A549 (cell line): ENCODE measurements around the gene RARG. TPM values are rescaled to one million over a fixed set of nuclear protein-coding genes. Genes with fewer than 3 reads are reported as not detected.
A peak's percentile ranks its signal among the peaks of the same experiment; 100 is the strongest.

Experiments used
- ATAC-seq, 2 experiments: fragments of 200-7000 bp in 1 of 2; fragments of >200 bp in 1 of 2; cut with Nextera tagmentation in 1 of 2; cut with Tn5 transposase in 1 of 2; 3 replicates each; pipeline versions ENCODE4 v1.8.0 to v1.9.1; 2018 to 2020; ENCODE audit warnings: mild to moderate bottlenecking in 1 of 2, moderate library complexity in 1 of 2
- CTCF ChIA-PET: fragments of 300-600 bp; sonication (Branson Sonifier 250); formaldehyde crosslinking; extraction: SDS; loops from one replicate; lab custom pipeline; 2021; ENCODE audit warnings: antibody characterized with exemption, inconsistent platforms; lab: Yijun Ruan, JAX
- POLR2A ChIA-PET: fragments of 350-600 bp; formaldehyde crosslinking; extraction: SDS; loops from one replicate; lab custom pipeline; 2021; ENCODE audit warnings: antibody characterized with exemption, inconsistent platforms; lab: Yijun Ruan, JAX
- DNase-seq, 2 experiments: peaks; one replicate each; pipeline versions ENCODE4 v3.0.0 to v3.0.0-alpha.2; 2011 to 2016; ENCODE audit warnings: low read depth in 1 of 2, low spot score in 1 of 2
- FAIRE-seq: peaks from 2 replicates; lab custom pipeline; 2011; peaks lifted over from hg19 to GRCh38; lab: Jason Lieb, UNC
- H3K27ac ChIP-seq, 2 experiments: fragments of >200 bp; sonication (Bioruptor Twin); formaldehyde crosslinking; 3 replicates each; pipeline ENCODE4 v1.5.1; 2016 to 2017
- H3K4me1 ChIP-seq: fragments of >200 bp; sonication (Bioruptor Twin); formaldehyde crosslinking; 3 replicates; pipeline ENCODE4 v1.6.1; 2016
- H3K4me2 ChIP-seq: fragments of >200 bp; sonication (Bioruptor Twin); formaldehyde crosslinking; 3 replicates; pipeline ENCODE4 v1.6.1; 2016
- H3K4me3 ChIP-seq: fragments of >200 bp; sonication (Bioruptor Twin); formaldehyde crosslinking; 3 replicates; pipeline ENCODE4 v1.5.1; 2016
- H3K9me3 ChIP-seq: fragments of >200 bp; sonication (Bioruptor Twin); formaldehyde crosslinking; 3 replicates; pipeline ENCODE4 v1.6.1; 2016
- CEBPB ChIP-seq, 2 experiments: fragments of >200 bp in 1 of 2; sonication (Bioruptor Twin) in 1 of 2; formaldehyde crosslinking in 1 of 2; IDR thresholded peaks; 2 replicates each; pipeline ENCODE4 v1.6.1; 2012 to 2016
- ESRRA ChIP-seq: fragments of 150-350 bp; IDR thresholded peaks from 2 replicates; pipeline ENCODE4 v1.6.1; 2014; ENCODE audit warnings: mild to moderate bottlenecking, low read length, borderline replicate concordance
- FOSB ChIP-seq: fragments of 250-450 bp; sonication (Bioruptor Pico); IDR thresholded peaks from 2 replicates; pipeline ENCODE4 v1.5.0; 2020; ENCODE audit warnings: mild to moderate bottlenecking, moderate library complexity
- FOSL2 ChIP-seq, 2 experiments: fragments of 450-650 bp in 1 of 2; fragments of >200 bp in 1 of 2; sonication (Bioruptor Twin) in 1 of 2; formaldehyde crosslinking; IDR thresholded peaks; 2 replicates each; pipeline versions ENCODE4 v1.5.0 to v1.6.1; 2016 to 2020; ENCODE audit warnings: mild to moderate bottlenecking in 1 of 2, moderate library complexity in 1 of 2
- GATA3 ChIP-seq: IDR thresholded peaks from 2 replicates; pipeline ENCODE4 v1.6.1; 2012; ENCODE audit warnings: borderline replicate concordance
- HDAC2 ChIP-seq: fragments of 200-600 bp; sonication (generic); IDR thresholded peaks from 2 replicates; pipeline ENCODE4 v1.6.1; 2016
- HOXA7 ChIP-seq: fragments of 250-450 bp; sonication (Bioruptor Pico); IDR thresholded peaks from 2 replicates; pipeline ENCODE4 v1.5.0; 2020; ENCODE audit warnings: mild to moderate bottlenecking, moderate library complexity
- JUN ChIP-seq, 2 experiments: fragments of >200 bp; sonication (Bioruptor Twin); formaldehyde crosslinking; IDR thresholded peaks; 2 replicates in 1 of 2; 3 replicates in 1 of 2; pipeline ENCODE4 v1.6.1; 2016 to 2017
- KDM5A ChIP-seq: fragments of 200-600 bp; sonication (generic); IDR thresholded peaks from 2 replicates; pipeline ENCODE4 v1.6.1; 2016; ENCODE audit warnings: antibody characterized with exemption, mild to moderate bottlenecking
- MAFK ChIP-seq: fragments of 450-650 bp; IDR thresholded peaks from 2 replicates; pipeline ENCODE4 v1.6.1; 2014; ENCODE audit not compliant: partially characterized antibody
- MYC ChIP-seq: IDR thresholded peaks from 2 replicates; pipeline ENCODE4 v1.6.1; 2012; ENCODE audit warnings: mild to moderate bottlenecking, inconsistent platforms, low read length, improper control_type of control experiment, borderline replicate concordance
- NPAS2 ChIP-seq: fragments of 250-450 bp; sonication (Bioruptor Pico); IDR thresholded peaks from 2 replicates; pipeline ENCODE4 v1.8.0; 2022; ENCODE audit warnings: mild to moderate bottlenecking, moderate library complexity, borderline replicate concordance
- POLR2A ChIP-seq: IDR thresholded peaks from 2 replicates; pipeline ENCODE4 v1.6.1; 2012; ENCODE audit warnings: mild to moderate bottlenecking, low read length
- RAD21 ChIP-seq, 2 experiments: fragments of >200 bp in 1 of 2; sonication (Bioruptor Twin) in 1 of 2; formaldehyde crosslinking in 1 of 2; IDR thresholded peaks in 1 of 2; conservative IDR thresholded peaks in 1 of 2; 2 replicates in 1 of 2; 3 replicates in 1 of 2; pipeline ENCODE4 v1.6.1; 2012 to 2018; ENCODE audit warnings: inconsistent platforms in 1 of 2
- RCOR1 ChIP-seq: fragments of 150-350 bp; IDR thresholded peaks from 2 replicates; pipeline ENCODE4 v1.6.1; 2014; ENCODE audit warnings: antibody characterized with exemption, low read length, low read depth
- RFX5 ChIP-seq: fragments of 450-650 bp; IDR thresholded peaks from 2 replicates; pipeline ENCODE4 v1.7.1; 2014; ENCODE audit warnings: antibody characterized with exemption, mild to moderate bottlenecking, moderate library complexity
- SREBF2 ChIP-seq: fragments of 450-650 bp; IDR thresholded peaks from 2 replicates; pipeline ENCODE4 v1.6.1; 2014; ENCODE audit warnings: mild to moderate bottlenecking, moderate library complexity
- ZC3H11A ChIP-seq: fragments of 450-650 bp; IDR thresholded peaks from 2 replicates; pipeline ENCODE4 v1.6.1; 2014; ENCODE audit warnings: antibody characterized with exemption, mild to moderate bottlenecking
- WGBS: methylation state at CpG from one replicate; pipeline ENCODE4 v1.1.6; 2017; ENCODE audit errors: missing lambda C conversion rate; 5-methylcytosine and 5-hydroxymethylcytosine counted together
- polyA plus RNA-seq, 4 experiments: library from polyadenylated mRNA; depleted of rRNA in 3 of 4; stranded (reverse); fragments of >200 nt; fragmentation: RNase III in 1 of 4; extraction: RNeasy Plus Mini Kit Qiagen cat#74134 plus additional on column Dnase treatment in 1 of 4; gene quantifications; 2 replicates in 3 of 4; 3 replicates in 1 of 4; pipeline ENCODE4 v1.2.3, GENCODE V29; 2011 to 2017
- TF ChIP-seq, protein P1 (sequence below): fragments of 200-600 bp; sonication (generic); IDR thresholded peaks from 2 replicates; pipeline ENCODE4 v1.6.1; 2016; ENCODE audit warnings: antibody characterized with exemption, mild to moderate bottlenecking, moderate library complexity
- TF ChIP-seq, protein P2 (sequence below): fragments of >200 bp; sonication (Bioruptor Twin); formaldehyde crosslinking; IDR thresholded peaks from 3 replicates; pipeline ENCODE4 v1.5.1; 2016
- TF ChIP-seq, protein P3 (sequence below): fragments of >200 bp; sonication (Bioruptor Twin); formaldehyde crosslinking; IDR thresholded peaks from 2 replicates; pipeline ENCODE4 v1.6.1; 2016
- TF ChIP-seq, protein P4 (sequence below): IDR thresholded peaks from 2 replicates; pipeline ENCODE4 v1.6.1; 2012; ENCODE audit warnings: low read depth, borderline replicate concordance

The RARG gene
- polyA plus RNA-seq, 2 of the 4 experiments (the other 2 are of a cell fraction) = 15.6 to 17.2 TPM

DNA sequence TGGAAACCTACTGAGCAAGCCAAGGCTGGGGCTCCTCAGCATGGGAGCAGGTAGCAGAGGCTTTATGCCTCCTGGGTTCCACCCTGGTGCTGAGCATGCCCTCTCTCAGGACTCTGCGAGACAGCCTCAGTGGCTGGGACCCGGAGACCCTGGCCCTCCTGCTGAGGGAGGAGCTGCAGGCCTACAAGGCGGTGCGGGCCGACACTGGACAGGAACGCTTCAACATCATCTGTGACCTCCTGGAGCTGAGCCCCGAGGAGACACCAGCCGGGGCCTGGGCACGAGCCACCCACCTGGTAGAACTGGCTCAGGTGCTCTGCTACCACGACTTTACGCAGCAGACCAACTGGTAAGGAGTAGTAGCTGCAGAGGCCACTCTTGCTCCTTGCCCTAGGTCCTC is 44.5 kb upstream of the RARG start (continued):
- no peak for TF ChIP-seq FOSL2 (IDR thresholded peaks at IDR 0.05)
- TF ChIP-seq FOSL2 (CRISPR knock-in tag; IDR thresholded peaks at IDR 0.05) = no peak
- TF ChIP-seq, all 56 proteins: peak for 0

GRCh38 chr12:53274445-53274844 is 42.4 kb upstream of the RARG start:
- ChIA-PET POLR2A (no interaction called here), CTCF (interaction anchor here (0.5 to 11.8 kb wide), 4 partner anchors 10 to 298 kb away, joined by 3 to 190 read pairs (median 91); no protein-coding TSS in a partner anchor)
- Histone ChIP-seq H3K4me3 (no peak overlapping the region), H3K4me2 (no peak overlapping the region), H3K27ac (no peak overlapping the region)
- FAIRE-seq (no peak), ATAC-seq (no peak)
- no peak for TF ChIP-seq RAD21 (conservative IDR thresholded peaks at IDR 0.05 in 1 of 2, IDR thresholded peaks at IDR 0.05 in 1 of 2)
- TF ChIP-seq MAFK = no peak
- no peak for TF ChIP-seq HOXA7 (CRISPR knock-in tag)
- TF ChIP-seq RCOR1 = no peak
- TF ChIP-seq, protein P1, sequence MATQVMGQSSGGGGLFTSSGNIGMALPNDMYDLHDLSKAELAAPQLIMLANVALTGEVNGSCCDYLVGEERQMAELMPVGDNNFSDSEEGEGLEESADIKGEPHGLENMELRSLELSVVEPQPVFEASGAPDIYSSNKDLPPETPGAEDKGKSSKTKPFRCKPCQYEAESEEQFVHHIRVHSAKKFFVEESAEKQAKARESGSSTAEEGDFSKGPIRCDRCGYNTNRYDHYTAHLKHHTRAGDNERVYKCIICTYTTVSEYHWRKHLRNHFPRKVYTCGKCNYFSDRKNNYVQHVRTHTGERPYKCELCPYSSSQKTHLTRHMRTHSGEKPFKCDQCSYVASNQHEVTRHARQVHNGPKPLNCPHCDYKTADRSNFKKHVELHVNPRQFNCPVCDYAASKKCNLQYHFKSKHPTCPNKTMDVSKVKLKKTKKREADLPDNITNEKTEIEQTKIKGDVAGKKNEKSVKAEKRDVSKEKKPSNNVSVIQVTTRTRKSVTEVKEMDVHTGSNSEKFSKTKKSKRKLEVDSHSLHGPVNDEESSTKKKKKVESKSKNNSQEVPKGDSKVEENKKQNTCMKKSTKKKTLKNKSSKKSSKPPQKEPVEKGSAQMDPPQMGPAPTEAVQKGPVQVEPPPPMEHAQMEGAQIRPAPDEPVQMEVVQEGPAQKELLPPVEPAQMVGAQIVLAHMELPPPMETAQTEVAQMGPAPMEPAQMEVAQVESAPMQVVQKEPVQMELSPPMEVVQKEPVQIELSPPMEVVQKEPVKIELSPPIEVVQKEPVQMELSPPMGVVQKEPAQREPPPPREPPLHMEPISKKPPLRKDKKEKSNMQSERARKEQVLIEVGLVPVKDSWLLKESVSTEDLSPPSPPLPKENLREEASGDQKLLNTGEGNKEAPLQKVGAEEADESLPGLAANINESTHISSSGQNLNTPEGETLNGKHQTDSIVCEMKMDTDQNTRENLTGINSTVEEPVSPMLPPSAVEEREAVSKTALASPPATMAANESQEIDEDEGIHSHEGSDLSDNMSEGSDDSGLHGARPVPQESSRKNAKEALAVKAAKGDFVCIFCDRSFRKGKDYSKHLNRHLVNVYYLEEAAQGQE = no peak
- TF ChIP-seq, protein P2, sequence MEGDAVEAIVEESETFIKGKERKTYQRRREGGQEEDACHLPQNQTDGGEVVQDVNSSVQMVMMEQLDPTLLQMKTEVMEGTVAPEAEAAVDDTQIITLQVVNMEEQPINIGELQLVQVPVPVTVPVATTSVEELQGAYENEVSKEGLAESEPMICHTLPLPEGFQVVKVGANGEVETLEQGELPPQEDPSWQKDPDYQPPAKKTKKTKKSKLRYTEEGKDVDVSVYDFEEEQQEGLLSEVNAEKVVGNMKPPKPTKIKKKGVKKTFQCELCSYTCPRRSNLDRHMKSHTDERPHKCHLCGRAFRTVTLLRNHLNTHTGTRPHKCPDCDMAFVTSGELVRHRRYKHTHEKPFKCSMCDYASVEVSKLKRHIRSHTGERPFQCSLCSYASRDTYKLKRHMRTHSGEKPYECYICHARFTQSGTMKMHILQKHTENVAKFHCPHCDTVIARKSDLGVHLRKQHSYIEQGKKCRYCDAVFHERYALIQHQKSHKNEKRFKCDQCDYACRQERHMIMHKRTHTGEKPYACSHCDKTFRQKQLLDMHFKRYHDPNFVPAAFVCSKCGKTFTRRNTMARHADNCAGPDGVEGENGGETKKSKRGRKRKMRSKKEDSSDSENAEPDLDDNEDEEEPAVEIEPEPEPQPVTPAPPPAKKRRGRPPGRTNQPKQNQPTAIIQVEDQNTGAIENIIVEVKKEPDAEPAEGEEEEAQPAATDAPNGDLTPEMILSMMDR = no peak
- no peak for TF ChIP-seq FOSL2 (IDR thresholded peaks at IDR 0.05)
- no peak for TF ChIP-seq FOSL2 (CRISPR knock-in tag; IDR thresholded peaks at IDR 0.05)
- no peak for TF ChIP-seq HDAC2
- TF ChIP-seq, all 56 proteins: peak for 0
- no peaks in the 10 kb centered on the region for H3K9me3 ChIP-seq
- DNase-seq = no peak
- 97% methylated on average over 5 of the region's 5 CpGs for WGBS
- peaks cover 5% of the 10 kb centered on the region for H3K4me1 ChIP-seq

DNA sequence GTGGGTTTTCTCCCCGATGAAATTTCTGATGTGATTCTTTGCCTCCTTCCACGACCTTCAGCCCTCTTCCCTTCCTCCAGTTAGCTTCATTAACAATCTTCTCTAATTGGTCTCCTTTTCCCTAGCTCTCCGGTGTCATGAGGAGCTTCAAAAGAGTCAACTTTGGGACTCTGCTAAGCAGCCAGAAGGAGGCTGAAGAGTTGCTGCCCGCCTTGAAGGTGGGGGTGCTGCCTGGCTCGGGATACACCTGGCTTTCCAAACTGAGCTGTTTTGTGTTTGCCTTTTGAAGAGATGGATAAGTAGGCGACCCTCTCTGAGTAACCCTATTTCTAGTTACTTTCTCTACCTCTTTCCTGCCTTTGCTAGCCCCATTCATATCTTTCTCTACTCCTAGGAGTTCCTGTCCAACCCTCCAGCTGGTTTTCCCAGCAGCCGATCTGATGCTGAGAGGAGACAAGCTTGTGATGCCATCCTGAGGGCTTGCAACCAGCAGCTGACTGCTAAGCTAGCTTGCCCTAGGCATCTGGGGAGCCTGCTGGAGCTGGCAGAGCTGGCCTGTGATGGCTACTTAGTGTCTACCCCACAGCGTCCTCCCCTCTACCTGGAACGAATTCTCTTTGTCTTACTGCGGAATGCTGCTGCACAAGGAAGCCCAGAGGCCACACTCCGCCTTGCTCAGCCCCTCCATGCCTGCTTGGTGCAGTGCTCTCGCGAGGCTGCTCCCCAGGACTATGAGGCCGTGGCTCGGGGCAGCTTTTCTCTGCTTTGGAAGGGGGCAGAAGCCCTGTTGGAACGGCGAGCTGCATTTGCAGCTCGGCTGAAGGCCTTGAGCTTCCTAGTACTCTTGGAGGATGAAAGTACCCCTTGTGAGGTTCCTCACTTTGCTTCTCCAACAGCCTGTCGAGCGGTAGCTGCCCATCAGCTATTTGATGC is 36.9 kb upstream of the RARG start:
- Histone ChIP-seq H3K9me3 (no peaks in the 10 kb centered on the region), H3K4me1 (peaks cover 12% of the 10 kb centered on the region)
- ATAC-seq (peak in 1 of 2 experiments; percentile 39; a peak in 3 of 6 replicates), DNase-seq (no peak), FAIRE-seq (no peak)
- CTCF ChIA-PET = interaction anchor here (0.6 to 11.8 kb wide), 14 partner anchors 11 to 238 kb away, joined by 3 to 190 read pairs (median 6); partner anchors contain the start of gene AAAS
- TF ChIP-seq RFX5 = no peak
- no peak for TF ChIP-seq ZC3H11A
- TF ChIP-seq GATA3 = no peak
- TF ChIP-seq, protein P3, sequence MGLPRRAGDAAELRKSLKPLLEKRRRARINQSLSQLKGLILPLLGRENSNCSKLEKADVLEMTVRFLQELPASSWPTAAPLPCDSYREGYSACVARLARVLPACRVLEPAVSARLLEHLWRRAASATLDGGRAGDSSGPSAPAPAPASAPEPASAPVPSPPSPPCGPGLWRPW = no peak
- TF ChIP-seq JUN (IDR thresholded peaks at IDR 0.05) = no peak
- TF ChIP-seq FOSB (CRISPR knock-in tag) = no peak
- no peak for TF ChIP-seq NPAS2 (CRISPR knock-in tag)
- no peak for TF ChIP-seq MYC
- TF ChIP-seq KDM5A = no peak
- TF ChIP-seq POLR2A = no peak
- no peak for TF ChIP-seq ESRRA
- TF ChIP-seq CEBPB (IDR thresholded peaks at IDR 0.05) = no peak
- no peak for TF ChIP-seq SREBF2
- TF ChIP-seq, protein P4, sequence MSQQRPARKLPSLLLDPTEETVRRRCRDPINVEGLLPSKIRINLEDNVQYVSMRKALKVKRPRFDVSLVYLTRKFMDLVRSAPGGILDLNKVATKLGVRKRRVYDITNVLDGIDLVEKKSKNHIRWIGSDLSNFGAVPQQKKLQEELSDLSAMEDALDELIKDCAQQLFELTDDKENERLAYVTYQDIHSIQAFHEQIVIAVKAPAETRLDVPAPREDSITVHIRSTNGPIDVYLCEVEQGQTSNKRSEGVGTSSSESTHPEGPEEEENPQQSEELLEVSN = no peak
- TF ChIP-seq, all 56 proteins: peak for 0
- 53% methylated on average over 15 of the region's 20 CpGs for WGBS
- POLR2A ChIA-PET = interaction anchor here (0.9 to 3.0 kb wide), 3 partner anchors 23 to 52 kb away, joined by 3 to 10 read pairs (median 5); partner anchors contain the start of genes AAAS and PFDN5
- peak overlapping the region; percentile 73 for H3K4me2 ChIP-seq
- peak overlapping the region; percentile 75 to 90 for H3K27ac ChIP-seq
- H3K4me3 ChIP-seq = peak overlapping the region; percentile 65
